ENCODE measurements around the gene RFTN2. TPM values are rescaled to one million over a fixed set of nuclear protein-coding genes. Genes with fewer than 3 reads are reported as not detected.

Gene RFTN2
- total RNA-seq, 2 donors from 2014 or later = 0.55 TPM

- Mint-ChIP-seq H3K9me3 (no peaks in the 10 kb centered on the region), H3K4me1 (peaks cover 36% of the 10 kb centered on the region), H3K27ac (peak overlapping the region; percentile 74), H3K27me3 (ENCODE audit: insufficient read depth) (no peaks in the 10 kb centered on the region), H3K4me3 (peak overlapping the region; percentile 88), H3K36me3 (ENCODE audit: low read depth) (no peaks in the 10 kb centered on the region)
- H3K27ac ChIP-seq (ENCODE audit: low read depth, low read length) = no peak overlapping the region
- no peaks in the 10 kb centered on the region for H3K27me3 ChIP-seq (ENCODE audit: control insufficient read depth, insufficient read depth, low read length, poor library complexity, severe bottlenecking)
- peaks cover 10% of the 10 kb centered on the region for H3K36me3 ChIP-seq (ENCODE audit: control insufficient read depth, insufficient read depth, low read length)
- no peaks in the 10 kb centered on the region for H3K9me3 ChIP-seq (ENCODE audit: control insufficient read depth, low read length)
- no peak overlapping the region for H3K9ac ChIP-seq (ENCODE audit: extremely low read depth, low read length, poor library complexity, severe bottlenecking)
- 0 to 9% methylated on average over 1 of the region's 4 CpGs for WGBS, 2 experiments (ENCODE audit: insufficient coverage in 1 of 2, insufficient read length in 1 of 2)
- peaks cover 3% of the 10 kb centered on the region for H3K4me1 ChIP-seq (ENCODE audit: control insufficient read depth, insufficient read depth, low read length)
- DNase-seq = peak; percentile 60
- H3K4me3 ChIP-seq (ENCODE audit: low read length) = peak overlapping the region; percentile 96
- TF ChIP-seq CTCF (conservative IDR thresholded peaks at IDR 0.05) = peak; percentile 84
Observed at GRCh38 chr2:197707316-197708213, 32.2 kb upstream of the RFTN2 start.

GRCh38 chr2:197706839-197707207 is 31.4 kb upstream of the RFTN2 start:
- H3K36me3 Mint-ChIP-seq (ENCODE audit: low read depth) = no peaks in the 10 kb centered on the region
- H3K9me3 ChIP-seq (ENCODE audit: control insufficient read depth, low read length) = no peaks in the 10 kb centered on the region
- H3K27me3 Mint-ChIP-seq (ENCODE audit: insufficient read depth) = no peaks in the 10 kb centered on the region
- TF ChIP-seq CTCF (conservative IDR thresholded peaks at IDR 0.05) = no peak
- peak; percentile 56 for DNase-seq
- H3K27me3 ChIP-seq (ENCODE audit: control insufficient read depth, insufficient read depth, low read length, poor library complexity, severe bottlenecking) = no peaks in the 10 kb centered on the region
- H3K4me3 ChIP-seq (ENCODE audit: low read length) = peak overlapping the region; percentile 96
- H3K4me3 Mint-ChIP-seq = peak overlapping the region; percentile 88
- H3K27ac ChIP-seq (ENCODE audit: low read depth, low read length) = no peak overlapping the region
- H3K9me3 Mint-ChIP-seq = no peaks in the 10 kb centered on the region
- H3K36me3 ChIP-seq (ENCODE audit: control insufficient read depth, insufficient read depth, low read length) = peaks cover 10% of the 10 kb centered on the region
- no peak overlapping the region for H3K27ac Mint-ChIP-seq
- peaks cover 3% of the 10 kb centered on the region for H3K4me1 ChIP-seq (ENCODE audit: control insufficient read depth, insufficient read depth, low read length)
- peaks cover 36% of the 10 kb centered on the region for H3K4me1 Mint-ChIP-seq
- WGBS, 2 experiments (ENCODE audit: insufficient coverage in 1 of 2, insufficient read length in 1 of 2) = 17 to 26% methylated on average over 2 to 5 of the region's 5 CpGs
- no peak overlapping the region for H3K9ac ChIP-seq (ENCODE audit: extremely low read depth, low read length, poor library complexity, severe bottlenecking)

GRCh38 chr2:197705912-197706838 is 30.8 kb upstream of the RFTN2 start:
- peak overlapping the region; percentile 50 for H3K9ac ChIP-seq (ENCODE audit: extremely low read depth, low read length, poor library complexity, severe bottlenecking)
- no peaks in the 10 kb centered on the region for H3K36me3 Mint-ChIP-seq (ENCODE audit: low read depth)
- H3K4me1 ChIP-seq (ENCODE audit: control insufficient read depth, insufficient read depth, low read length) = peaks cover 3% of the 10 kb centered on the region
- no peaks in the 10 kb centered on the region for H3K9me3 ChIP-seq (ENCODE audit: control insufficient read depth, low read length)
- DNase-seq = peak; percentile 67
- H3K4me3 Mint-ChIP-seq = peak overlapping the region; percentile 88
- no peaks in the 10 kb centered on the region for H3K27me3 ChIP-seq (ENCODE audit: control insufficient read depth, insufficient read depth, low read length, poor library complexity, severe bottlenecking)
- H3K36me3 ChIP-seq (ENCODE audit: control insufficient read depth, insufficient read depth, low read length) = peaks cover 5% of the 10 kb centered on the region
- H3K27me3 Mint-ChIP-seq (ENCODE audit: insufficient read depth) = no peaks in the 10 kb centered on the region
- peak overlapping the region; percentile 93 for H3K27ac Mint-ChIP-seq
- no peak for TF ChIP-seq CTCF (conservative IDR thresholded peaks at IDR 0.05)
- H3K9me3 Mint-ChIP-seq = no peaks in the 10 kb centered on the region
- peaks cover 36% of the 10 kb centered on the region for H3K4me1 Mint-ChIP-seq
- WGBS, 2 experiments (ENCODE audit: insufficient coverage in 1 of 2, insufficient read length in 1 of 2) = 4% methylated on average over 24 to 38 of the region's 38 CpGs
- peak overlapping the region; percentile 96 for H3K4me3 ChIP-seq (ENCODE audit: low read length)
- H3K27ac ChIP-seq (ENCODE audit: low read depth, low read length) = no peak overlapping the region

Data from endodermal cell (in vitro differentiated cells).